A673 (cell line): ENCODE results near the gene STKLD1.

Source experiments
- EZH2 ChIP-seq: fragments of 200-600 bp; sonication (generic); IDR thresholded peaks from 2 replicates; pipeline ENCODE4 v1.6.1; 2017; ENCODE audit warnings: borderline replicate concordance, low read depth, mild to moderate bottlenecking, mixed read lengths, antibody characterized with exemption, low read length; ENCODE audit not compliant: poor library complexity, severe bottlenecking
- TF ChIP-seq, protein P1 (sequence below): fragments of 300-800, 200-600 bp; sonication (generic); conservative IDR thresholded peaks from 2 replicates; pipeline ENCODE4 v1.5.1; 2017; ENCODE audit warnings: low read depth, mild to moderate bottlenecking, antibody characterized with exemption, low read length, moderate library complexity, mixed read lengths

DNA sequence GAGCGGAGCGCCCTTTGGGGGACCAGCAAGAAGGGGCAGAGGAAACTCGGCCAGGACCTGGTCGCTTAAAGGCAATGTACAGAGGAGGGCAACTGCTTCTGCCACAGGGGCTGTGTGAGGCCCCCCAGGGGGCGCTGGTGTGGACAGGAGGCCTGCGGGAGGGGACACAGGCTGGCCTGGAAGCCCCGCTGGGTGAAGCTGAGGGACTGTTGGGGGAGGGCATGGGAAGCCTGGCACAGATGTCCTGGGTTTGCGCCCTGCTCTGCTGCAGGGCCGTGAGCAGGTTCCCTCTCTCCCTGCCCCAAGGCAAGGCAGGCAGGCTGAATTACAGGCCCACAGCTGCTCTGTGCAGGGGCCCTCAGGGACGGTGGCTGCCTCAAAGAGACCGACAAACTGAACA is 33.6 kb upstream of the STKLD1 start:
- TF ChIP-seq, protein P1, sequence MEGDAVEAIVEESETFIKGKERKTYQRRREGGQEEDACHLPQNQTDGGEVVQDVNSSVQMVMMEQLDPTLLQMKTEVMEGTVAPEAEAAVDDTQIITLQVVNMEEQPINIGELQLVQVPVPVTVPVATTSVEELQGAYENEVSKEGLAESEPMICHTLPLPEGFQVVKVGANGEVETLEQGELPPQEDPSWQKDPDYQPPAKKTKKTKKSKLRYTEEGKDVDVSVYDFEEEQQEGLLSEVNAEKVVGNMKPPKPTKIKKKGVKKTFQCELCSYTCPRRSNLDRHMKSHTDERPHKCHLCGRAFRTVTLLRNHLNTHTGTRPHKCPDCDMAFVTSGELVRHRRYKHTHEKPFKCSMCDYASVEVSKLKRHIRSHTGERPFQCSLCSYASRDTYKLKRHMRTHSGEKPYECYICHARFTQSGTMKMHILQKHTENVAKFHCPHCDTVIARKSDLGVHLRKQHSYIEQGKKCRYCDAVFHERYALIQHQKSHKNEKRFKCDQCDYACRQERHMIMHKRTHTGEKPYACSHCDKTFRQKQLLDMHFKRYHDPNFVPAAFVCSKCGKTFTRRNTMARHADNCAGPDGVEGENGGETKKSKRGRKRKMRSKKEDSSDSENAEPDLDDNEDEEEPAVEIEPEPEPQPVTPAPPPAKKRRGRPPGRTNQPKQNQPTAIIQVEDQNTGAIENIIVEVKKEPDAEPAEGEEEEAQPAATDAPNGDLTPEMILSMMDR = no peak; the same call in 1 of the 2 replicates
- TF ChIP-seq EZH2 = no peak
